HepG2 (cell line): ENCODE data around the gene IFNA1. TPM values are rescaled to one million over a fixed set of nuclear protein-coding genes. Genes with fewer than 3 reads are reported as not detected.

Experiments
- ATF4 ChIP-seq, 2 experiments: fragments of 450-650 bp in 1 of 2; sonication (generic) in 1 of 2; formaldehyde crosslinking; IDR thresholded peaks; 2 replicates each; pipeline versions ENCODE4 v1.5.0 to v1.8.0; 2020 to 2022; ENCODE audit warnings: mild to moderate bottlenecking in 1 of 2, missing genetic modification reagents in 1 of 2
- CEBPB ChIP-seq: IDR thresholded peaks from 2 replicates; pipeline ENCODE4 v1.6.1; 2011; ENCODE audit warnings: low read depth, low read length, improper control_type of control experiment, borderline replicate concordance
- CEBPG ChIP-seq: IDR thresholded peaks from 2 replicates; pipeline ENCODE4 v1.6.1; 2016
- FOXM1 ChIP-seq: sonication (generic); formaldehyde crosslinking; IDR thresholded peaks from 2 replicates; pipeline ENCODE4 v1.5.0; 2020; ENCODE audit warnings: missing genetic modification reagents
- HNRNPL ChIP-seq: fragments of 200-400 bp; formaldehyde crosslinking; IDR thresholded peaks from 2 replicates; pipeline ENCODE4 v1.6.1; 2017; ENCODE audit warnings: mild to moderate bottlenecking, low read depth, low read length
- KDM3A ChIP-seq: IDR thresholded peaks from 2 replicates; pipeline ENCODE4 v1.6.1; 2018; ENCODE audit warnings: low read depth, missing compliant biosample characterization
- NR2F6 ChIP-seq, 2 experiments: IDR thresholded peaks; 2 replicates each; pipeline ENCODE4 v1.6.1; 2016; ENCODE audit warnings: antibody characterized with exemption in 1 of 2, mild to moderate bottlenecking in 1 of 2
- RFX5 ChIP-seq: IDR thresholded peaks from 2 replicates; pipeline ENCODE4 v1.6.1; 2011; ENCODE audit warnings: low read depth, low read length, improper control_type of control experiment
- SOX5 ChIP-seq: IDR thresholded peaks from 2 replicates; pipeline ENCODE4 v1.6.1; 2016; ENCODE audit warnings: borderline replicate concordance
- SOX6 ChIP-seq, 2 experiments: fragments of 450-650 bp in 1 of 2; sonication (generic) in 1 of 2; formaldehyde crosslinking in 1 of 2; IDR thresholded peaks; 2 replicates each; pipeline versions ENCODE4 v1.4.0 to v1.6.1; 2017 to 2020; ENCODE audit warnings: antibody characterized with exemption in 1 of 2, mild to moderate bottlenecking in 1 of 2, missing genetic modification reagents in 1 of 2
- TBX3 ChIP-seq: fragments of 450-650 bp; IDR thresholded peaks from 2 replicates; pipeline ENCODE4 v1.6.1; 2017; ENCODE audit warnings: antibody characterized with exemption, mild to moderate bottlenecking, inconsistent platforms, borderline replicate concordance
- TEAD2 ChIP-seq: sonication (generic); formaldehyde crosslinking; IDR thresholded peaks from 2 replicates; pipeline ENCODE4 v1.9.0; 2021; ENCODE audit warnings: missing genetic modification reagents
- TFAP4 ChIP-seq: sonication (generic); IDR thresholded peaks from 2 replicates; pipeline ENCODE4 v1.6.1; 2016; ENCODE audit warnings: low read depth, borderline replicate concordance
- polyA plus RNA-seq, 8 experiments: library from polyadenylated mRNA; depleted of rRNA in 3 of 8; stranded (reverse) in 7 of 8; unstranded in 1 of 8; fragments of >200 nt; fragmentation: Illumina TruSeq in 4 of 8; extraction: Trizol in 4 of 8; gene quantifications; 2 replicates each; pipeline versions ENCODE4 v1.2.1 to v1.2.3, GENCODE V29; 2011 to 2016; ENCODE audit warnings: low read depth in 4 of 8, missing spikeins in 1 of 8, mixed read lengths in 1 of 8; ENCODE audit not compliant: insufficient read depth in 1 of 8
- total RNA-seq, 5 experiments: library from RNA; depleted of rRNA; stranded (reverse); fragments of >200 nt; fragmentation: Illumina TruSeq; extraction: Trizol; gene quantifications; 2 replicates each; pipeline ENCODE4 v1.2.3, GENCODE V29; 2016; ENCODE audit warnings: low read depth in 1 of 5
- TF ChIP-seq, protein P1 (sequence below): IDR thresholded peaks from 2 replicates; pipeline ENCODE4 v1.6.1; 2016; ENCODE audit warnings: low read depth, missing genetic modification reagents, missing compliant biosample characterization

Gene IFNA1
- total and polyA plus RNA-seq, 2 of the 13 experiments (the other 11 are each of a cell fraction or from before 2014, with no cell fraction given): not detected

- TF ChIP-seq CEBPB (peak; percentile 75; the same call in 1 of the 2 replicates), CEBPG (CRISPR knock-in tag) (peak; percentile 56; the same call in 1 of the 2 replicates), ATF4 (CRISPR knock-in tag; IDR thresholded peaks at IDR 0.05) (0 out of 4 replicates have a peak, but pooled peaks of 1 of the 2 experiments have one; percentile 45), TBX3 (peak; percentile 55; the same call in 1 of the 2 replicates), SOX6 (IDR thresholded peaks at IDR 0.05) (no peak), SOX6 (CRISPR knock-in tag; IDR thresholded peaks at IDR 0.05) (peak; percentile 71; the same call in 1 of the 2 replicates), TEAD2 (CRISPR knock-in tag) (no peak), FOXM1 (CRISPR knock-in tag) (no peak), NR2F6 (IDR thresholded peaks at IDR 0.05) (peak; percentile 61), NR2F6 (CRISPR knock-in tag; IDR thresholded peaks at IDR 0.05) (0 out of 2 replicates have a peak, but pooled peaks have one; percentile 17), TFAP4 (no peak), KDM3A (no peak), HNRNPL (no peak), SOX5 (peak; percentile 93), RFX5 (no peak)
- TF ChIP-seq, protein P1, sequence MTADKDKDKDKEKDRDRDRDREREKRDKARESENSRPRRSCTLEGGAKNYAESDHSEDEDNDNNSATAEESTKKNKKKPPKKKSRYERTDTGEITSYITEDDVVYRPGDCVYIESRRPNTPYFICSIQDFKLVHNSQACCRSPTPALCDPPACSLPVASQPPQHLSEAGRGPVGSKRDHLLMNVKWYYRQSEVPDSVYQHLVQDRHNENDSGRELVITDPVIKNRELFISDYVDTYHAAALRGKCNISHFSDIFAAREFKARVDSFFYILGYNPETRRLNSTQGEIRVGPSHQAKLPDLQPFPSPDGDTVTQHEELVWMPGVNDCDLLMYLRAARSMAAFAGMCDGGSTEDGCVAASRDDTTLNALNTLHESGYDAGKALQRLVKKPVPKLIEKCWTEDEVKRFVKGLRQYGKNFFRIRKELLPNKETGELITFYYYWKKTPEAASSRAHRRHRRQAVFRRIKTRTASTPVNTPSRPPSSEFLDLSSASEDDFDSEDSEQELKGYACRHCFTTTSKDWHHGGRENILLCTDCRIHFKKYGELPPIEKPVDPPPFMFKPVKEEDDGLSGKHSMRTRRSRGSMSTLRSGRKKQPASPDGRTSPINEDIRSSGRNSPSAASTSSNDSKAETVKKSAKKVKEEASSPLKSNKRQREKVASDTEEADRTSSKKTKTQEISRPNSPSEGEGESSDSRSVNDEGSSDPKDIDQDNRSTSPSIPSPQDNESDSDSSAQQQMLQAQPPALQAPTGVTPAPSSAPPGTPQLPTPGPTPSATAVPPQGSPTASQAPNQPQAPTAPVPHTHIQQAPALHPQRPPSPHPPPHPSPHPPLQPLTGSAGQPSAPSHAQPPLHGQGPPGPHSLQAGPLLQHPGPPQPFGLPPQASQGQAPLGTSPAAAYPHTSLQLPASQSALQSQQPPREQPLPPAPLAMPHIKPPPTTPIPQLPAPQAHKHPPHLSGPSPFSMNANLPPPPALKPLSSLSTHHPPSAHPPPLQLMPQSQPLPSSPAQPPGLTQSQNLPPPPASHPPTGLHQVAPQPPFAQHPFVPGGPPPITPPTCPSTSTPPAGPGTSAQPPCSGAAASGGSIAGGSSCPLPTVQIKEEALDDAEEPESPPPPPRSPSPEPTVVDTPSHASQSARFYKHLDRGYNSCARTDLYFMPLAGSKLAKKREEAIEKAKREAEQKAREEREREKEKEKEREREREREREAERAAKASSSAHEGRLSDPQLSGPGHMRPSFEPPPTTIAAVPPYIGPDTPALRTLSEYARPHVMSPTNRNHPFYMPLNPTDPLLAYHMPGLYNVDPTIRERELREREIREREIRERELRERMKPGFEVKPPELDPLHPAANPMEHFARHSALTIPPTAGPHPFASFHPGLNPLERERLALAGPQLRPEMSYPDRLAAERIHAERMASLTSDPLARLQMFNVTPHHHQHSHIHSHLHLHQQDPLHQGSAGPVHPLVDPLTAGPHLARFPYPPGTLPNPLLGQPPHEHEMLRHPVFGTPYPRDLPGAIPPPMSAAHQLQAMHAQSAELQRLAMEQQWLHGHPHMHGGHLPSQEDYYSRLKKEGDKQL (CRISPR knock-in tag): peak; percentile 40; the same call in 1 of the 2 replicates
Measured at GRCh38 chr9:21461377-21461776, 21.1 kb downstream of the IFNA1 start (continued).
